SK-N-SH (cell line): ENCODE measurements around the gene EFCAB6.

ENCODE experiments used
- CTCF ChIP-seq: fragments of 200-600 bp; sonication (generic); IDR thresholded peaks from 2 replicates; pipeline ENCODE4 v1.6.1; 2017; ENCODE audit warnings: antibody characterized with exemption, mild to moderate bottlenecking, moderate library complexity
- MAX ChIP-seq: IDR thresholded peaks from 2 replicates; pipeline ENCODE4 v1.4.0; 2012; ENCODE audit warnings: low read depth

GRCh38 chr22:43515411-43515810 is 296.7 kb downstream of the EFCAB6 start:
- TF ChIP-seq CTCF: no peak
- TF ChIP-seq MAX: no peak
